Astrocyte of the hippocampus (primary cell): ENCODE measurements around the gene KLHL35.

ENCODE experiments used
- DNase-seq: peaks from one replicate; pipeline ENCODE4 v3.0.0; 2011; ENCODE audit warnings: low read depth, low spot score

The KLHL35 gene

DNA sequence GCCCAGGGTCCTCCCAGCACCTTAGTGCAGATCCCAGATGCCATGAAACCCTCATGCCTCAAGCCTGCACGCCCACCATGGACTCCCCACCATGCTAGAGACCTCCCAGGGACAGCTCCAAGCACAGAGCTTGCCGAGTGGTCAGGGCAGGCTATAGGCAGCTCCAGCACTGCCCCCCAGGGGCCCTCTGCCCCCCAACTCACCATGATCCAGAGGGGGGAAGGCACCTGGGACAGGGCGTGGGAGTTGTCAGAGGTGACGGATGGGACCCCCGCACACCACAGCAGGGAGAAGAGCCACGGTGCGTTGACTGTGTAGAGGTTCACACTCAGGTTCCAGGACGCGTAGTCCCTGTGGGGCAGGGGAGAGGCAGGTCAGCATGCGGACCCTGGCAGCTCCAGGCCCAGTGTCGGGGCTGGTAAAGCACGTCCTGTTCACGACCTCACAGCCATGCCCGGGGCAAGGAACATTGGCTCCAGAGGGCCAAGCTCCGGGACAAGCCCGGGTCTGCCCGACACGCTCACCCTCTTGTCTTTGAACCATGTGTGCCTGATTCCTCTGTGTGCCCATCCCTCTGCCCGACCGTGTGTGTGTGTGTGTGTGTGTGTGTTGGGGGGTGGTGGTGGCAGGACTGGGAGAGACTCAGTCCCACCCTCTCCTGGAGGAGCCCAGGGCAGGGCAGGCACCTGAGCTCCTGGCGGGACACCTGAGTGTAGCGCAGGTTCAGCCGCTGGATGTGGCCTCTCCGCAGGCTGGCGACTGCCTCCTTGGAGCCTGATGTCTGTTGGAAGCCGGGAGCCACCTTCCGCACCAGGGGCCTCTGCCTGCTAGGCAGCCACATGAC is 8.2 kb upstream of the KLHL35 start:
- DNase-seq: no peak

DNA sequence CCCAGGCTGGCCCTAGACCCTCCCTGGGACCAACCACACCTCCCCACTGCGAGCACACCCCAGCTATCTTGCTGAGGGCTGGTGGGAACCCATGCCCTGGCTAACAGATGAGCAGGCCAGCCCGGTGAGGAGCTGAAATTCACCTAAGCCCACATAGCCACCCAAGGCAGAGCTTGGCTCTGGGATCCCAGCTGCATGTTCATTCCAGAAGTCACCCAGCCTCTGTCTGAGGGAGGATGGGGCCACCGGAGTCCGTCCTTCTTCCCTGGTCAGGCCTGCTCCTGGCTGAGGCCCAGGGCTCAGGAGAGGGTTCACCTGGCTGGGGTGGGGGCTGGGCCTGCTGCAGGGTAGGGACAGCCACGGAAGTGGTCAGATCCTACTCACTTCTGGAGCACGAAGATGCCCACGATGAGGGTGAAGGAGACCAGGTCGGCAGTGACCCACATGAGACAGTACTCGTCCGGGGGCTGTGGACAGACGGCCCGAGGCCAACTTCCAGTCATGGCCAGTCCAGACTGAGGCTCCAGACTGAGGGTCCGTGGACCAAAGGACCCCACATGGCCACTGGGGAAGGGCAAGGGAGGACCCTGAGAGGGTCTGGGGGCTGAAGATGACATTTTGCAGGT is 6.6 kb upstream of the KLHL35 start:
- DNase-seq: no peak

DNA sequence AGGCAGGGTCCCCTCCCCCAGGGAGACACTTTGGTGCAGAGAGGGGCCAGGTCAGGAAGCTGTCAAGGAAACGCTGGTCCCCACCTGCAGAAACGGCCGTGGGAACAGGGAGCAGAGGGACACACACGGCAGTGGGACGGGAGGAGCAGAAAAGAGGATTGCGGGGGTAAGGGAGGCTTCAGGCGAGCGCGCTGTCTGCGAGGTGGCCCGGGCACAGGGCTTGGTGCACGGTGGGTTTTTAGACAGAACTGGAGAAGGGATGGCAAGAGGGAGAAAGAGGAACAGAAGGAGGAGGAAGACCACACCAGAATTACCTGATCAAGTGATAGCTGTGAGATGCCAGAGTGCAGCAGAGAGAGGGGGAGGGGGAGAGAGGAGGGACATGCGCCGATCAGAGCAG is 6.0 kb upstream of the KLHL35 start:
- DNase-seq: no peak

DNA sequence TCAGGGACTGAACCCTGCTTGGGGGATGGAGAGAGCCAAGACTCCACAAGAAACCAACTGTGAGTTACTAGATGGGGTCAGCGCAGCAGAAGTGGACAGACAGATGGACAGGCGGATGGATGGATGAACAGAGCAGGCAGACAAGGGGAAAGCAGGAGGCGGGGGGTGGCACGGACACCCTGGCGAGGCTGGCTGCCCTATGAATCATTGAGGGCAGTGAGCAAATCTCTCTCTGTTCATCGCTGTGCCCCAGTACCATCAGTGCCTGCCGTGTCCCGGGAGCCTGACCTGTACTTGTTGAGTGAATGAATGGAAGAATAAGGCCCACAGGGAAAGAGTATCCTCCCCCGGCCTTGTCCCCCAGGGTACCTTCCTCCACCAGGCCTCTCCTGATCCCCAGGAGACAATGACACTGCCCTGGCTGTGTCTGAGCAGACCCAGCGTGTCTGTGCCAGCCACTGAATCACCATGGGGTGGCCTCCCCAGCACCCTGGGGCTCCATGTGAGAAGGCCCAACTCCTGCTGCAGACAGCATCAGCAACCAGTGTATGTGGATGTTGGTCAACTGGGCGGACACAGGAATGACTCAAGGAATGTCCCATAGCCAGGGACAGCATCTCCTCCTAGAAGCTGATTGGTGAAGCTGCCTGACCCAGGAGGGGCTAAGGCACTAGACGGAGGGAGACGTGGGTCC is 5.1 kb upstream of the KLHL35 start:
- DNase-seq: no peak

DNA sequence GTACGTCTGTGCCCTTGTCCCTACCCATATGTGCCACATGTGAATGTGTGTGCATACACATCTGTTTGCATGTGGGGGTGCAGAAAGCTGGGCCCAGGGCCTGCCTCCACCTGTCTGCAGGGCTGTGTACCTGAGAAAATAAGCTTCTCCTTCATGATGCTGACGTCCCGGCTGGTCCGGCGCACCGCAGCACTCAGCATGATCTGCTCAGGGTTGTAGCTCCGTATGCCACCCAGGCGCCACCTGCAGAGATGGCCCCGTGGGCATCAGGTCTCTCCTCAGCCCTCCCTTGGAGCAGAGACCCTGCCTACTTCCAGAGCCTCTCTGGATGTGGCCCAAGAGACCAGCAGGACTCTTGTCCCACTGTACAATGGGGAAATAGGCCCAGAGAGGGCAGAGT is 3.8 kb upstream of the KLHL35 start:
- DNase-seq: no peak

DNA sequence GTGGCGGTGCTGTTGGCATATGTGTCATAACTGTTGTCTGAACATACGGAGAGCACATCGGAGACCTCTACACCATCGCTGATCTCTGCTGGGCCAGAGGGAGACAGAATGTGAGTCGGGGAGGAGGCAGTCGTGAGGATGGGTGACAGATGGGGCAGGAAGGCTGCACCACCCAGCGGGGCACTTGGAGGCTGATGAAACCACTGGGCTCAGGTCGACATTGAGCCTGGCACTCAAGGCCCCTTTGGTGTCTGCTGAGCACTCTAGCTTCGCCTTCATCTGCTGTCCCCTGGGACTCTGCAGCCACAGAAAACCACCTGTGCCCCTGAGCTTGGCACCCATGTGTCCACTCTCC is 2.5 kb upstream of the KLHL35 start:
- DNase-seq: no peak

DNA sequence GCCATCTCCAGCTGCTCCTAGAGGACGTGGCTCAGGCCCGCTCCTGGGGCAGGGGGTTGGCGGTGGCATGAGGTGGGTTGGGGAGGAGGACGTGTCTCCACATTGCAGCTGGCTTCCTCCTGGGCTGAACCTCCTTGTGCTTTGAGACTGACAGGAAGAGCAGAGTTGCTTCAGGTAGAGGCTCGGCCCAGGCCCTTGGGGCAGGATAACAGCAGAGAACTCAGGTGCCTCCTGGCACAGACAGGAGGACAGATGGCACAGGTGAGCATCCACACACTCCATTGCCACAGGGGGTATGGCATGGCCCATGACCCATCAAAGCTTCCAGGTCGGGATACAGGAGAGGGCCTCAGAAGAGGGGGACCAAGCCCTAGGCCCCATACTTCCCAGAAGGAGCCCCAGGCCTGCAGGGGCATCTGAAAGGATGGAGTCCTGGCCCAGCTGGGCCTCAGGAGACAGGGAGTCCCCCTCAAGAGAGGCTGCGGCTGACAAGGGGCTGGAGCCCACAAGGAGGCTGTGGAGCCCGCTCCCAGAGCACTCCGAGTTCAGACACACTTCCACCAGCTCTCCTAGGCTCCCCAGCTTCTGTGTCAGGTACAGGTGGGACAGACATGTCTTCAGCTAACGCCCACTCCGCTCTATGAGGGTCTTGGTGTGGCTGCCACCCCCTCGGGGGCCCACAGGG is 2.0 kb upstream of the KLHL35 start:
- DNase-seq: no peak

DNA sequence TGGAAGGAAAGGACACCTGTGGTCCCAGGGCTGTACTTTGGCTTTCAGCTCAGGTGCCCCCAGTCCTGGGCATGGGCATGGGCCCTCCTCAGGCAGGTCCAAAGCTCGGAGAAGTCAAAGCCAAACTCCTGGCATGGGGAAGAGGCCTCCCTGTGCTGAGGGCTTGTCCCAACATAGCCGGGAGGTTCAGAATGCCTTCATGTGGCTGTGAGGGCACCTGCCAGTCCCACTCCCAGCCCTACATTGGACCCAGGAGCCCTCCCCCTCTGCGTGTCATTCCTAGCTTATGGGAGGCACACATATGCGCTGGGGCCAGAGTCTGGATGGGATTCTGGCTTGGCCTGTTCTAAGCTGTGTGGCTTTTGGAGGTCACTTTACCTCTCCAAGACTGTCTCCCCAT is 1.0 kb upstream of the KLHL35 start:
- no peak for DNase-seq

DNA sequence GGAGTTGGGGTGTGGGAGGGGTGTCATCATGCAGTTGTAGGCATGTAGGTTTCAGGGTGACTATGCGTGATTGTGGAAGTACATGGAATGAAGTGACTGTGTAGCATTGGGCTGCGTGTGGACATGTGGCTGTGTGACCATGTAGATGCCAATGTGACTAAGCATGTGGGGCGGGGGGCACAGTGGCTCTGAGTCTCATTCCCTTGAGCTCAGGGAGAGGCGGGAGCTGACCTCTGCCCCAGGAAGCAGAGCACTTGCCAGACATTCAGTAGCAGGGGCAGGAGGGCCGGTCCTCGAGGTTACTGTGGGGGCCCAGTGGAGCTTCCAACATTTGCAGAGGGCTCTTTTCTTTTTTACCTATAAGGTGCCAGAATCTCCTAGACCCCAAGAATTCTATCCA is 440 bp upstream of the KLHL35 start:
- no peak for DNase-seq

DNA sequence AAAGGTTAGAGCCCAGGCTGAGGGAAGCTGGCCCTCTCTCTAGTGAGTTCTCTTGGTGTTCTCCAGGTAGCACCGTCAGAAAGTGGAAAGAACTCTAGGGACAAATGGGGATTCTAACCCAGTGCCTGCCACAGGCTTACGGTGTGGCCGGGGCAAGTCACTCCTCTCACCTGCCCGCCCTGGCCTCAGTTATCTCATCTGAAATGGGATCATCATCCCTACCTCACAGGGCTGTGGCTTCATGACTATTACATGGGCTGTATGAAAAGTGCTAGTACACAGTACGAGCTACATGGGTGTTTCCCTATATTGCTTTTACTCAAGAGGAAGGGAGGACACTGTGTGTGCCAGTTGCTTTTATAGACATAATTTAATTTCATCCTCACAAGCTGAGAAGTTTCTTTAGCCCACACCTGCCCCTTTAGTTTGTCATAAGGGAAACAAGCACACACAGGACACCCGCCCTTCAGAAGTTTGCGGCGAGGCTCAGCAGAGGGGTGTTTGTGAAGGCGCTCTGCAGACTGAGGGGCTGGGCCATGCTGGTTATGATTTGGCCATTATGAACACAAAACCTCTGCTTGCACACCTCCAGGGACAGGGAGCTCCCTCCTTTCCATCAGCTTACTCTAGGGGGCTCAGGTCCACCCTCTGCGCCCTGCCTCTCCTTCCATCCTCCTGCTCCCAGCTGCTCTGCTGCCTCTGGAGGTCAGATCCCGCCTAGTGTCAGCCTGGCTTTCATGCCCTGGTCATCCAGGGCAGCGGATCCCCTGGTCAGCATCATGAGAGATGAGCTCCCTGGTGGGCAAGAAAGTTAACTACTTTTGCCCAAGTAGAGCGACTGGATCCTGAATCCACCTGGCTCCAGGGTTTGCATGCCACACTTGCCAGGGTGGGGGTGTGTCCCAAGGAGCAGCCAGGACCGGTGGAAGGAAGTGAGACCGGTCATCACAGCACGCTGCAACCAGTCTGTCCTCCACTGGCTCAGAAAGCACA is 1.2 kb downstream of the KLHL35 start:
- no peak for DNase-seq

DNA sequence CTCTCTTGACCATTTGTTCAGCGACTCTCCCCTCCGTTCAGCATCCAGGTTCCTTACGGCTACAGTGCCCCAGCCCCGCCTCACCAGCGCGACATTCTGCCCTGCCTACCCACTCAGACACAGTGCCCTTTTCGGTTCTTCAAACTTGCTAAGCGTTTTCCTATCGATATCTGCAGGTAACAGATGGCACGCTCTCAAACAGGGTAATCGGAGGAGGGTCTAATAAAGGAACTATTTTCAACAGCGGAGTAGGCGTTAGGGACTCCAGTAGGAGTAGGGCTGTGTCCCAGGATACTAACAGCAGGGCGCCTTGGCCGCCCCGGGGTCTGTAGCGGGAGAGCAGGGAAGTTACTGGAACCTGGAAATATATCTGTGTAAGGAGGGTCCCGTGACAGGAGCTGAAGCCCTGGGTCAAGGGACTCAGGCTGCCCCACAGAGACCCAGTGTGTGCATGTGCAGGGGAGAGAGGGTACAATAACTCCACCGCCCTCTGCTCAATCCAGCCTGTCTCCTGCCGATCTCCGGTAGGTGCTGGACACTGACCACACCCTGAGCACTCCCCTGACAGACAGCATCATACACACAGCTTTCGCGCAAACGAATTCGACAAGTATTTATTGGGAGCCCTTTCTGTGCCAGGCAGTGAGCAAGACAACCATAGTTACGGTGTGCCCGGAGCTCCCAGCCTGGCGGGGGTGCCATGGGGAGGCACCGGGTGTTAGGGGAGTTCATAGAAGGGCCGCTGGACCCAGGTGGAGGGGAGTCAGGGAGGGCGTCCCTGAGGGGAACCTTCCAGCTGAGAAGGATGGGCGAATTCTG is 2.1 kb downstream of the KLHL35 start:
- DNase-seq: no peak

DNA sequence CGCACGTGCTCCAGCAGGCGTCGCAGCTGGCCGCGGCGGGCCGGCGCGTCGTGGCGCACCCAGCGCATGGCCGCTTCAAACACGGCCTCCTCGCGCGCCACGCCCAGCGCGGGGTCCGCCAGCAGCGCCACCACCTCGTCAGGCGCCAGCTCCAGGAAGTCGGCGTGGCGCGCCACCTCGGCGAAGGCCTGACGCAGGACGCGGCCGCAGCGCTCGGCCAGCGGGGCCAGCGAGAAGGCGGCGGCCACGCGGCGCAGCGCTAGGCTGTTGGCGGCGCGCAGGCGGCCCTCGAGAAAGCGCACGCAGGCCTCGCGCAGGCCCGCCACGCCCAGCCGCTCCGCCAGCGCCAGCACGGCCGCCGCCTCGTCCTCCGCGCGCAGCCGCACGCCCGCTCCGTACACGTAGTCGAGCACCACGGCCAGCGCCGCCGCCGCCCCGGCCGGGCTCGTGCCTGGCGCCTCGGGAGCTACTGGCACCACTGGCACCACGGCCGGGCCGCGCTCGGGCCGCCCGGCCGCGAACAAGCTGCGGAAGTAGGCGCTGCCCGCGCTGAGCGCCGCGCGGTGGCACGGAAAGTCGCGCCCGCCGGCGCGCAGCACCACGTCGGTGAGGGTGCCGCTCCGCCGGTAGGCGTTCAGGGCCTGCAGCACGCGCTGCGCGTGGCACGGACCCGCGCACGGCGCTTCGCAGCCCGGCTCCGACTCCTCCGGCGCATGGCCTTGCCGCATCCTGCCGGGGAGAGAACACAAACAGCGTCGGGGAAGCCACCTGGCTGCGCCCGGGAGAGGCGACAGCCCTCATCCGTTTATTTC is 2.9 kb downstream of the KLHL35 start:
- DNase-seq: peak; percentile 88

DNA sequence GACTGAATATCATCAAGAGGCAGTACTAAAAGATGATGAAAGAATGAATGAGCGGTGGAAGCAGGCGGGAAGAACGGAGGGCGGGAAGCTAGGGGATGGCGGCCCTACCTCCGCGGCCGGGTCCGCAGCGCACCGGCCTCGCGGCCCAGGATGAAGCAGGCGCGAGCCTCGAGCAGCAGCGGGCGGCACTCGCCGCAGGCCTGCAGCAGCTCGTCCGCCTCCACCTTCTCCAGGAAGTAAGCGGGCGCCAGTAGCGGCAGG is 3.4 kb downstream of the KLHL35 start:
- no peak for DNase-seq

DNA sequence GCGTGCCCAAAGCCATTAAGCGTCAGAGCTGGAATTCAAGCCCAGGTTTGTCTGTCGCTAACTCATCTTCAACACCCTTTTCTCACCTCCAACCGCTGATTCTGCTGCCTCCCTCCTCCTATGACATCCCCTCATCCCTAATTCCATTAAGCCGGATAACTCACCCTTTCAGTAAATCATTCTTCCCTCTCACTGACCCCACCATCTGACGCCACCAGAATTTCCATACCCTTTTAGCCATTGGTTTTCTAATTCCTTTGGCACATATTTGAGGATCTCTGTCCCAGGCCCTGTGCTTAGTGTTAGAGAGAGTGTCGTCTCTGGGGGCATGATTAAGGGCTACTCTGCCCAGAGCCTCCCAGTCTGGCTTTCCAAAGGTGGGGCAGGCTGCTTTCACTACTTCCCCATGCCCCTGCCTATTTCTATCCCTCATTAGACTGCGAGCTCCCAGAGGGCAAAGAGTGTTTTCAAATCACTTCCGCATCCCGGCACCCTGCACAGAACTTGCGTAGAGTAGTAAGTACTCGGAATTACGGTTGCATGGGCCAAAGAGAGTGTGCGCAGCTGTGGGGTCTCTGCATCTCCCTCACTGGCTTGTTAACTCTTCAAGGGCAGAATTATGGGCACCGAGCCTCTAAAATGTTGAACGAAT is 3.9 kb downstream of the KLHL35 start:
- DNase-seq: no peak

DNA sequence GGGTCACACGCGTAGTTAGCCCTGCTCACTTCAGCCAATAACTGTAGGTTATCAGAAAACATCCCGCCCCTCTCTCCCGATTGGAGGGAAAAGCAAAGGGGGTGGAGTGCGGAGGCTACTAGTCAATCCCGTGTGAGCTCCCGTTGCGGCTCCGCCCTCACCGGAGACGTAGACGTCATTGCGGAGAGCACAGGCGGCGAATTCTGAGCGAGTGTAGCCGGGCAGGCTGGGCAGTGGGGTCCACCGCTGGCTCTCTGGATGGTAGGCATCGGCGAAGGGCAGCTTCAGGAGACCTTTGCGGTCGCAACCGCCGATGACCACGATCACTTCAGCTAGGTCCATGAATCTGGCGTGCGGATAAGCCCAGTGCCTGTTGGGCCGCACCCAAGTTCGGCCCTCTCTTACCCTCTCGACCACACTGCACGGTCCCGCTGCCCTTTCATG is 4.7 kb downstream of the KLHL35 start:
- DNase-seq: peak; percentile 95

DNA sequence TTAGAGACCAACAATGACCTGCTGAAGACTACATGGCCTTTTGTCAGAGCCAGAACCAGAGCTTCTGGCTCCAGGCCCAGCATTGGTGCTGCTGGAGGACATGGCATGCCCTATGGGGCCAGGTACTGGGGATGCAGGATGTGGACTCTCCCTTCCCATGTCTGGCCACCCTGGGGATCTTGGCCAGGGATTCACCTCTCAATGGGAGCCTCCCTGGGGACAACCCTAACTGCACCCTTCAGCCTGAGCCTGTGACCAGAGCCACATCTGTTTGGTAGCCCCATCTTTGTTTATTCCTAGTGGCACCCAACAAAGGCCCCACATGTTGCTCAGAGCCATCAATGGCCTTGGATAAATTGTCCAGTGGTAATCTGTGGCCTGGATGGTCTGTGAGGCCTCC is 5.8 kb downstream of the KLHL35 start:
- DNase-seq: no peak

DNA sequence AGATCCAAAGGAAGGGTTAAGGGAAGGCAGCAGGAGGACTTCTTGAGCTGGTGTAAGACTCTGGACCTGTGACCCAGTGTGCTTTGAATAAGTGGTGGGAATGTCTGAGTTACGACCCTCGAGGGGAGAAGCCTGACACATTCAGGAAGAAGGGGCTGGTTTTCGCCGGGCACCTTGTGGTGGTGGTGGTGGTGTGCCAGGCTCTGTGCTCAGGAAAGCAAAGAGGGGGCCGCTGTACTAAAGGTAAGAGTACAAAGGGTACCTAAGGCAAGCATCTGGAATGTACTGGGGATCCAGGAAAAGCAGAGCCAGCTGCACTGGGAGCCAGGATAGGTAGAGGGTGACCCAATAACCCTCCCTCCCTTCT is 6.3 kb downstream of the KLHL35 start:
- DNase-seq: no peak

DNA sequence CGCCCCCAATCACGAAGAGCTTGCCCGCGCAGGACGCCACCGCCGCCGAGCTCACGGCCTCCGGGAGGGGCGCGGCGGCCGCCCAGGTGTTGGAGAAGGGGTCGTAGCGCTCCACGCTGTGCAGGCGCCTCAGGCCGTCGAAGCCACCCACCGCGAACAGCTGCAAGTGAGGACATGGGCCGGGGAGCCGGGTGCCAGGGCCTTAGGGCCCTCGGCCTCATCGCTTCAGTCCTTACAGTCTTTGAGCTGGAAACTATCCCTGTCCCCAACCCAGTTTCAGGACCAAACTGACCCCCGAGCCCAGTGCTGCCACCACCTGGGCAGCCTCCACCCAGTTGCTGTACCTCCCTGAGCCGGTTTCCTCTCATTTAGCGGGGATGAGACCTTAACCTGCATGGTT is 7.6 kb downstream of the KLHL35 start:
- DNase-seq: no peak

DNA sequence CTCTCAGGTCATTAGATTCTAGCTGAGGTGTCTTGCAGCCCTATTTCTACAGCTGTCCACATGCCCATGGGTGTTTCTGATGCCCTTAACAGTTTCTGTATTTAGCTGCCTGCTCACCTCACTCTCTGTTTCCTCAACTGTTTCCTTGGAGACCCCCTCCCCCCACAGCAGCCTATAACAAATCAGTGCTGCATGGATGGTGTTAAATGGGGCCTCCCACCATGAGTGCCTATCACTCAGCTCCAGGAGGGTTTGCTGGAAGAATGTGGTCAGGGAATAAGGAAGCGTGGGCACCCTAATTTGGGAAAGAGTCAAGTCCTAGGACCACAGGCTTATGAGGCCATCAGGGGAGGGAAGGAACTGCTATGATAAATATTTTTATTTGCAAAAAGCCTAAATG is 8.6 kb downstream of the KLHL35 start:
- DNase-seq: peak; percentile 43
